Fibroblast of lung (primary cell): Measurements from ENCODE around the gene TKT. TPM values are rescaled to one million over a fixed set of nuclear protein-coding genes. Genes with fewer than 3 reads are reported as not detected.

Experiments used
- DNase-seq, 2 donors: peaks; one replicate each; pipeline versions ENCODE4 v3.0.0 to v3.0.0-alpha.2; 2010; ENCODE audit warnings: low read depth in 2 of 2
- H2AFZ ChIP-seq: 2 replicates; pipeline ENCODE4 v1.5.1; 2012; ENCODE audit warnings: low read length, control low read depth, inconsistent platforms
- H3K27ac ChIP-seq: 2 replicates; pipeline ENCODE4 v1.5.1; 2011; ENCODE audit warnings: low read length, control low read depth; ENCODE audit not compliant: insufficient read depth
- H3K27me3 ChIP-seq: 2 replicates; pipeline ENCODE4 v1.5.1; 2011; ENCODE audit warnings: mild to moderate bottlenecking, low read length; ENCODE audit not compliant: control insufficient read depth, insufficient read depth
- H3K36me3 ChIP-seq: 2 replicates; pipeline ENCODE4 v1.5.1; 2011; ENCODE audit warnings: low read length; ENCODE audit not compliant: control insufficient read depth, insufficient read depth
- H3K4me1 ChIP-seq: 2 replicates; pipeline ENCODE4 v1.5.1; 2011; ENCODE audit warnings: low read length; ENCODE audit not compliant: control insufficient read depth, insufficient read depth; ENCODE audit errors: extremely low read depth
- H3K4me2 ChIP-seq: 2 replicates; pipeline ENCODE4 v1.5.1; 2011; ENCODE audit warnings: low read length, control low read depth; ENCODE audit not compliant: insufficient read depth; ENCODE audit errors: extremely low read depth
- H3K4me3 ChIP-seq, 4 experiments: fragments of 200-600 bp in 1 of 4; sonication (generic) in 1 of 4; replicated peaks in 1 of 4; 2 replicates each; pipeline ENCODE4 v1.5.1; 2011 to 2016; ENCODE audit warnings: low read length in 4 of 4, low read depth in 3 of 4, mild to moderate bottlenecking in 3 of 4, control low read depth in 2 of 4, inconsistent platforms in 1 of 4, mixed read lengths in 1 of 4; ENCODE audit not compliant: insufficient read depth in 1 of 4; ENCODE audit errors: control extremely low read depth in 1 of 4
- H3K79me2 ChIP-seq: 2 replicates; pipeline ENCODE4 v1.5.1; 2012; ENCODE audit warnings: mild to moderate bottlenecking, low read length, inconsistent platforms; ENCODE audit not compliant: control insufficient read depth, insufficient read depth
- H3K9ac ChIP-seq: 2 replicates; pipeline ENCODE4 v1.5.1; 2011; ENCODE audit warnings: mild to moderate bottlenecking, low read length, control low read depth; ENCODE audit not compliant: insufficient read depth
- H3K9me3 ChIP-seq: 2 replicates; pipeline ENCODE4 v1.5.1; 2012; ENCODE audit warnings: low read depth, low read length; ENCODE audit not compliant: control insufficient read depth, insufficient read depth
- H4K20me1 ChIP-seq: 2 replicates; pipeline ENCODE4 v1.5.1; 2011; ENCODE audit warnings: low read length; ENCODE audit not compliant: control insufficient read depth, insufficient read depth; ENCODE audit errors: extremely low read depth
- CTCF ChIP-seq, 2 donors: IDR thresholded peaks in 1 of 2; conservative IDR thresholded peaks in 1 of 2; 1 replicate in 1 of 2; 2 replicates in 1 of 2; pipeline ENCODE4 v1.5.1; 2011 to 2012; ENCODE audit warnings: low read length in 2 of 2, control low read depth in 1 of 2, inconsistent platforms in 1 of 2, low read depth in 1 of 2, mild to moderate bottlenecking in 1 of 2
- EZH2 ChIP-seq: IDR thresholded peaks from 2 replicates; pipeline ENCODE4 v1.5.1; 2012; ENCODE audit warnings: low read length, control low read depth, mild to moderate bottlenecking; ENCODE audit errors: missing control alignments
- polyA plus RNA-seq, 2 donors: library from polyadenylated mRNA; depleted of rRNA in 1 of 2; stranded (reverse) in 1 of 2; unstranded in 1 of 2; fragments of >200 nt; gene quantifications; 2 replicates each; pipeline ENCODE4 v1.2.1, GENCODE V29; 2011 to 2012; ENCODE audit warnings: missing spikeins in 1 of 2
- total RNA-seq: library from RNA; depleted of rRNA; stranded (reverse); fragments of >200 nt; gene quantifications from 2 replicates; pipeline ENCODE4 v1.2.1, GENCODE V29; 2014

Gene TKT
- total and polyA plus RNA-seq, 2 donors (not counting 1 experiment from before 2014, with no cell fraction given): 163 to 810 TPM

DNA sequence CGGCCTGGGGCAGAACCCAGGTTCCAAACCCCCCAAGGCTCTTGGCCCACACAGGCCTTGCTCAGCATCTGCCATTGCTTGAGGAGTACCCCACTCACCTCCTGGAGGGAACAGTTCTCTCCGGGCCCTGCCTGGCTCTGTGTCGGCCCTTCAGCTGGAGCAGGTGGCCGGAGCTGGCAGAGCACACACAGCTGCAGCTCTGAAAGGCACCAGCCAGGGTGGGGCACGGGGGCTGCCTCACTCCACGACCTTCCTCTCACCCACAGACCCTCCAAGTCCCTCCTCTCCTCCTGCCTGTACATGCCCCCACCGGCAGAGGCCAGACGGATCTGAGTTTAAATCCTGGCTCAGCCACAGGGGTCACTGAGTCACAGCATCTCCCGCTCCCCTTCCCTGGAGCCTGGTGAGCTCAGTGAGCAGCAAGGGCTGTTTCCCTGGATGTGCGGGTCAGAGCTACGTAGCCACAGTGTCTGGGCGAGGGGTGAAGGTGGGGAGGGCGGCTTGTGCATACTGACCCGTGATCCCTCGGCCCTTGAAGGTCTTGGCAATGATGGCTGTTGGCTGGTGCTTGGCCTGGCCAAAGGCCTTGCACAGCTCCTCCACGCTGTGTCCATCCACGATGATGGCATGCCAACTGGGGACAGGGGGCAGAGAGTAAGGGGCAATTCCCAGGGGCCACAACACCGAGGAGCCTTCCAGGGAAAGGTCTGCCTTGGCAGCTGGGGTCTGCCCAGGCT lies 23.0 kb downstream of the TKT start:
- Histone ChIP-seq H3K4me2 (no peak overlapping the region), H3K4me1 (peaks cover 16% of the 10 kb centered on the region), H3K4me3 (no peak overlapping the region), H3K27me3 (no peaks in the 10 kb centered on the region), H3K36me3 (peaks cover 70% of the 10 kb centered on the region), H3K27ac (peak overlapping the region; percentile 7), H3K79me2 (peaks cover 34% of the 10 kb centered on the region), H4K20me1 (no peaks in the 10 kb centered on the region), H3K9ac (no peak overlapping the region), H2AFZ (no peak overlapping the region), H3K9me3 (no peaks in the 10 kb centered on the region)
- TF ChIP-seq EZH2: no peak
- no peak for TF ChIP-seq CTCF (conservative IDR thresholded peaks at IDR 0.05 in 1 of 2, IDR thresholded peaks at IDR 0.05 in 1 of 2; ENCODE audit: low read depth in 1 of 2, low read length in 2 of 2)
- peak in 1 of 2 donors; percentile 23 for DNase-seq

DNA sequence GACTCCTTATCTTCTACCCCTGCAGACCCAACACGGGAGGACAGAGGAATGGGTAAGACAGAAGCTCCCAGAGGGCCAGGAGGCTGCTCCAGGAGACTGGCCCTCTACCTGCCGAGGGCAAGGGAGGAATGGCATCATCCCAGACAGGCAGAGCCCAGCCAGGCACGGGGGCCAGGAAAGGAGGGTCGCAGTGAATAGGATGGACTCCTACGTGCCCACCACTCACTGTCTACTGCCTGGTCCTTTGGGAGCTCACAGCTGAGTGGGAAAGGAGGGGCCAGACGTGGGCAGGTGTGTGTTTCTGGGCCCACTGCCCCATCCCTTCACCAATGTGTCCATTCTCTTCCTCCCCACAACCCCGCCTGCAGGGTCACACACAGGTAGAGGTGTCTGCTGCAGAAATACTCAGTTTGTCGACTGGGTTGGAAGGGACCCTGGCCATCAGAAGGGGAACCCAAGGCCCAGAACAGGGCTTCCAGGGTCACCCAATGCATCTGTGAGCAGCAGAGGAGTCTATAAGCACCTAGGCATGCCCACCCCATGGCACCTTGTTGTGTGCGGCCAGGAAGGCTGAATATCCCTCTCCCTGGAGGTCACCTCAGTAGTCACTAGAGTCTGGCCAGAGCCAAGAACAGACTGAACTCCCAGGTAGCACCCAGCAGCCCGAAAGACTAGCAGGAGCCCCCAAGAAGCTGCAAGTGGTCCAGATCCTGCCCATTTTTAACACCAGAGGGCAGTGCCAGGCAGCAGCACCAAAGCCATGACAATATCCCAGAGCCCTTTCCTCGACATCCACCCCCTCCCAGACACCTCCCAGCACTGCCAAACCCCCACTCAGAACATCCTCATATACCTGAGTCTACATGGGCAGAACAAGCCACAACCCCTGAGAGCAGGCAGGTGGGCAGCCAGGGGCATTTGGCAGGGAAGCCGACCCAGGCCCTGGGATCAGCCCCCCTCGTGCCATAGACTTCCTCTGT lies 24.0 kb downstream of the TKT start:
- H2AFZ ChIP-seq: no peak overlapping the region
- DNase-seq: no peak
- H3K9ac ChIP-seq: no peak overlapping the region

More for the DNA sequence above, 24.0 kb downstream of the TKT start:
- no peaks in the 10 kb centered on the region for H3K27me3 ChIP-seq
- peaks cover 32% of the 10 kb centered on the region for H3K79me2 ChIP-seq
- TF ChIP-seq EZH2: no peak
- TF ChIP-seq CTCF (conservative IDR thresholded peaks at IDR 0.05 in 1 of 2, IDR thresholded peaks at IDR 0.05 in 1 of 2; ENCODE audit: low read depth in 1 of 2, low read length in 2 of 2): no peak
- H3K9me3 ChIP-seq: no peaks in the 10 kb centered on the region
- H3K4me1 ChIP-seq: peaks cover 13% of the 10 kb centered on the region
- no peak overlapping the region for H3K4me3 ChIP-seq
- no peaks in the 10 kb centered on the region for H4K20me1 ChIP-seq
- no peak overlapping the region for H3K27ac ChIP-seq
- H3K36me3 ChIP-seq: peaks cover 80% of the 10 kb centered on the region
- H3K4me2 ChIP-seq: no peak overlapping the region
